Endothelial cell (in vitro differentiated cells): ENCODE data around the gene KRT2. TPM values are rescaled to one million over a fixed set of nuclear protein-coding genes. Genes with fewer than 3 reads are reported as not detected.

ENCODE experiments used
- DNase-seq: peaks from one replicate; pipeline ENCODE4 v3.0.0; 2021; ENCODE audit warnings: low spot score
- H3K27ac Mint-ChIP-seq: one replicate; pipeline ENCODE4 v1.8.0; 2021; ENCODE audit warnings: mixed read lengths, inconsistent platforms; ENCODE audit not compliant: unreplicated experiment
- H3K27me3 Mint-ChIP-seq: one replicate; pipeline ENCODE4 v1.8.0; 2021; ENCODE audit warnings: mild to moderate bottlenecking, moderate library complexity, mixed read lengths, inconsistent platforms; ENCODE audit not compliant: unreplicated experiment
- H3K36me3 Mint-ChIP-seq: one replicate; pipeline ENCODE4 v1.8.0; 2021; ENCODE audit warnings: mild to moderate bottlenecking, low read depth, mixed read lengths, inconsistent platforms; ENCODE audit not compliant: unreplicated experiment
- H3K4me1 Mint-ChIP-seq: one replicate; pipeline ENCODE4 v1.8.0; 2021; ENCODE audit warnings: mild to moderate bottlenecking, mixed read lengths, inconsistent platforms; ENCODE audit not compliant: unreplicated experiment
- H3K4me3 Mint-ChIP-seq: one replicate; pipeline ENCODE4 v1.8.0; 2021; ENCODE audit warnings: mild to moderate bottlenecking, mixed read lengths, inconsistent platforms; ENCODE audit not compliant: unreplicated experiment
- H3K9me3 Mint-ChIP-seq: one replicate; pipeline ENCODE4 v1.8.0; 2021; ENCODE audit warnings: mixed read lengths, inconsistent platforms; ENCODE audit not compliant: unreplicated experiment
- CTCF ChIP-seq: fragments of 200-600 bp; sonication (generic); IDR thresholded peaks from one replicate; pipeline ENCODE4 v1.5.0; 2021; ENCODE audit warnings: antibody characterized with exemption; ENCODE audit not compliant: unreplicated experiment
- total RNA-seq: library from RNA; stranded (reverse); fragmentation: NEBNext Ultra II Directional; extraction: Animal tissue kit (Norgen Biotek cat#: 25700); gene quantifications from one replicate; pipeline ENCODE4 v1.2.1, GENCODE V29; 2021; ENCODE audit not compliant: unreplicated experiment

The KRT2 gene
- total RNA-seq, 1 donor from 2014 or later: not detected

- Mint-ChIP-seq H3K4me1 (no peaks in the 10 kb centered on the region), H3K27me3 (no peaks in the 10 kb centered on the region), H3K27ac (no peak overlapping the region), H3K4me3 (no peak overlapping the region), H3K9me3 (no peaks in the 10 kb centered on the region), H3K36me3 (no peaks in the 10 kb centered on the region)
- no peak for DNase-seq
- TF ChIP-seq CTCF: no peak
Observed at GRCh38 chr12:52667931-52668330, 15.9 kb upstream of the KRT2 start.

DNA sequence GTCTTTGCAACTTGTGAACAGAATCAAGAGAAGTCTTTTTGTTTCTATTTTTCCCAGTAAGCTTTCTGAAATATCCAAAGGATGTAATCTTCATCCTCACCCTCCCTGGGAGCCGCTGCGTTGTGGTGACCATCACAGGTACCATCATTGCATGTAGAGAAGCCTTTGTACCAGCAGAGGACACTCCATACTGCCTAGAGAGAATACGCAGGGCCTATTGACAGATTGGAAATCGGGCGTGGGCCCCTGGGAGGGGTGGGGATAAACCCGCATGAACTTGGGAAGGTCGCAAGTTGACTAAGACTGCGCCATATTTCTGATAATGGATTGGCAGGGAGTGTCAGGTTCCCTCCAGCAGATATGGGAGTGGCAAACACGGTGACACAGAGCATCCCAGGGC is 15.5 kb upstream of the KRT2 start:
- H3K4me3 Mint-ChIP-seq: no peak overlapping the region
- no peaks in the 10 kb centered on the region for H3K27me3 Mint-ChIP-seq
- no peak overlapping the region for H3K27ac Mint-ChIP-seq
- no peak for DNase-seq
- H3K4me1 Mint-ChIP-seq: no peaks in the 10 kb centered on the region
- H3K36me3 Mint-ChIP-seq: no peaks in the 10 kb centered on the region
- no peaks in the 10 kb centered on the region for H3K9me3 Mint-ChIP-seq
- no peak for TF ChIP-seq CTCF

- H3K4me3 Mint-ChIP-seq: no peak overlapping the region
- no peaks in the 10 kb centered on the region for H3K4me1 Mint-ChIP-seq
- TF ChIP-seq CTCF: no peak
- no peaks in the 10 kb centered on the region for H3K36me3 Mint-ChIP-seq
- H3K27me3 Mint-ChIP-seq: no peaks in the 10 kb centered on the region
- H3K27ac Mint-ChIP-seq: no peak overlapping the region
- no peaks in the 10 kb centered on the region for H3K9me3 Mint-ChIP-seq
- DNase-seq: no peak
Observed at GRCh38 chr12:52666471-52666870, 14.5 kb upstream of the KRT2 start.

DNA sequence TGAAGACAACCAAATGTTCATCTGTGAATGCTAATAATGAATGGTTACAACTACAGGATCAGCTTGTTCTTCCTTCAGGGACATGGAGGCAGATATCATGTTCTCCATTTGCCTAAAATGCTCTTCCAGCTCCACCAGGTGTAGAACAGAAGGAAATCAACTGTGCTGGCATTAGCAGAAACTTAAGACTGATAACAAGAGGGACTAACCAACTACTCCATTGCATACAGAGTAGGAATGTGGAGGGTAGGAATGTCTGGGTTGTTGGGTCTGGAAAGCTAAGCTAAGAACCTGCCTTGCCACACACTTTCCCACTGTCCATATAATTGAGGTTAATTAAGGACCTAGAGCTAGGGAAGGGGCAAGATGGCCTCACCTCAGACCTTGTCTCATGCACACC is 11.4 kb upstream of the KRT2 start:
- H3K36me3 Mint-ChIP-seq: no peaks in the 10 kb centered on the region
- DNase-seq: no peak
- no peak for TF ChIP-seq CTCF
- H3K9me3 Mint-ChIP-seq: no peaks in the 10 kb centered on the region
- no peak overlapping the region for H3K4me3 Mint-ChIP-seq
- peaks cover 3% of the 10 kb centered on the region for H3K27me3 Mint-ChIP-seq
- no peak overlapping the region for H3K27ac Mint-ChIP-seq
- H3K4me1 Mint-ChIP-seq: no peaks in the 10 kb centered on the region

- H3K27me3 Mint-ChIP-seq: peaks cover 3% of the 10 kb centered on the region
- no peaks in the 10 kb centered on the region for H3K36me3 Mint-ChIP-seq
- TF ChIP-seq CTCF: no peak
- H3K4me1 Mint-ChIP-seq: no peaks in the 10 kb centered on the region
- no peak for DNase-seq
- H3K9me3 Mint-ChIP-seq: no peaks in the 10 kb centered on the region
- H3K27ac Mint-ChIP-seq: no peak overlapping the region
- H3K4me3 Mint-ChIP-seq: no peak overlapping the region
Observed at GRCh38 chr12:52662918-52663229, 10.9 kb upstream of the KRT2 start.
